Germinal center (tissue), 1 donor: Measurements from ENCODE around the gene DEFB131A.
"Not testable (repeated sequence)": the region's sequence is repeated elsewhere in the genome, so short reads cannot be mapped to it uniquely, and the experiment has no call there.

Source experiments
- DNase-seq: peaks from one replicate; pipeline ENCODE4 v3.0.0; 2012; ENCODE audit warnings: mixed read lengths, low spot score

The DEFB131A gene

DNA sequence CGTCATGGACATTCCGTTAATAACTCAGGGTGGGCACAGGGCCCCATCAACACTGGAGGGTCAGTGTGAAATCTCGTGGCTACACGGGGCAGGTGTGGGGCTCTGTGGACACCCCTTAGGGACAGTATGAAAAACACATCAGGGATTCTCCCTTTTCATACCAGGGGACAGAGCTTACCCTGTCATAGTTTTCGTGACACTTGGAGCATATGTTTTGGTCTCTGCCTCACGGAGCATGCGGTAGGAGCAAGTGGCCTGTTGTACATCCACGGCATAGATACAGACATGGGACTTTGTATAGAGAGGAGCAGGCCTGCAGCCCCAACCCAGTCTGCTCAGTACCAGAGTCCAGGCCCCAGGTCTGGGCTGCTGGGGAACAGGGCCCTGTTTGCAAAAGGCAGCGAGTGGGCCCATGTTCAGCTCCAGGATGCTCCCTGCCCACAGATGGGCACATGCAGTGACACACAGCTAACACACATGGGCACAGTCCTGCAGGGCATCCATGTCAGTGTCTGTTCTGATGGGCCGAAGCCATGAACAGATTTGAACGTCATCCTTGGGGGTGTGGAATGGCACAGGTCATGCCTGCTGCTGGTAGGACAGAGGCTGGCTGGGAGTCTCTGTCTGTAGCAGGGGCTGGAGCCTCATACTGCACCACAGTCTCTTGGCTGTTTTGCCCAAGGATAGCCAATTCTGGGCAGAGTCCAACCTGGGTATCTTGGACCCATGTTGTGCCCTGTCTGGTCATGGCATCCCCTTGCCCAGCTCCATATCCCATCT, 50.2 kb downstream of the DEFB131A start:
- DNase-seq = not testable (repeated sequence)

DNA sequence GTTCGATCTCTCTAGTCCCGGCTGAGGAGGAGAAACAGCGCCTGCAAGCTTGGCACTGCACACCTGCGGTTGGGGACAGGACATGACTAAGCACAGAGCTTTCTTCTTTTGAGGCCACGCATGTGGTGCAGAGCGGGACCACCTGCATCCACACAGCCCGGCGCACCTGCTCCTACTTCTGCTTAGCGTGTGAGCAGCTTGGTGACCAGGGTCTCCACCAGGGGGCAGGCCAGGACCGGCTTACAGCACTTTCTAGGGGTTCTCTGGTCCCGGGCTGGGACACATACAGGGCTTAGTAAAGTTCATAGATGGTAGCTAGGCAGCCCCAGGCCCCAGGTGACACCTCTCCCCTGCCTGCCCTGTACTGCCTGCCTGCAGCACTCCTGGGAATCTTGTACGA, 51.2 kb downstream of the DEFB131A start:
- peak; percentile 14 for DNase-seq

DNA sequence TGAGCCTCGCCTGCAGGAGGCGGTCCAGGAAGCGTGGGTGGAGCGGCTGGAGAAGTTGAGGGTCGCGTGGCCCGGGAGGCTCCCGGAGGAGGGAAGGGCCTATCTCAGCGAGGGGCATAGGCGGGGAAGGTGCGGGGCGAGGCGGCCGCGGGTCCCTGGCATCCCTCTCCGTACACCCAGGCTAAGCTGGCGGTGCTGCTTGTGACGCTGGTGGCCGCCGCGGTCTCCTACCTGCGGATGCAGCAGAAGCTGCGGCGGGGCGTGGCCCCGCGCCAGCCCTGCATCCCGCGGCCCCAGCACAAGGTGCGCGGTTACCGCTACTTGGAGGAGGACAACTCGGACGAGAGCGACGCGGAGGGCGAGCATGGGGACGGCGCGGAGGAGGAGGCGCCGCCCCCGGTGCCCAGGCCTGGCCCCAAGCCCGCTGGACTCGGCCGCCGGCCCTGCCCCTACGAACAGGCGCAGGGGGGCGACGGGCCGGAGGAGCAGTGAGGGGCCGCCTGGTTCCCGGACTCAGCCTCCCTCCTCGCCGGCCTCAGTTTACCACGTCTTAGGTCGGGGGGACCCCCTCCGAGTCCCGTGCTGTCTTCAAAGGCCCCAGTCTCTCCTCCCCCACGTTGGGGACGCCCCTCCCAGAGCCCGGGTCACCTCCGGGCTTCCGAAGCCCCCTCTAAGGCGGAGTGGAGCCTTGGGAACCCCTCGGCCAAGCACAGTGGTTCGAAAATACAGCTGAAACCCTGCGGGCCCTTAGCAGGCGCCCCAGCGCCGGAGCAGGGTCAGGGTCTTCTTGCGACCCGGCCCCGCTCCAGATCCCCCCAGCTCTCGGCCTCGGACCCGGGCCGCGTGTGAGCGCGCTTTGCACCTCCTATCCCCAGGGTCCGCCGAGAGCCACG, 53.6 kb downstream of the DEFB131A start:
- DNase-seq = not testable (repeated sequence)

DNA sequence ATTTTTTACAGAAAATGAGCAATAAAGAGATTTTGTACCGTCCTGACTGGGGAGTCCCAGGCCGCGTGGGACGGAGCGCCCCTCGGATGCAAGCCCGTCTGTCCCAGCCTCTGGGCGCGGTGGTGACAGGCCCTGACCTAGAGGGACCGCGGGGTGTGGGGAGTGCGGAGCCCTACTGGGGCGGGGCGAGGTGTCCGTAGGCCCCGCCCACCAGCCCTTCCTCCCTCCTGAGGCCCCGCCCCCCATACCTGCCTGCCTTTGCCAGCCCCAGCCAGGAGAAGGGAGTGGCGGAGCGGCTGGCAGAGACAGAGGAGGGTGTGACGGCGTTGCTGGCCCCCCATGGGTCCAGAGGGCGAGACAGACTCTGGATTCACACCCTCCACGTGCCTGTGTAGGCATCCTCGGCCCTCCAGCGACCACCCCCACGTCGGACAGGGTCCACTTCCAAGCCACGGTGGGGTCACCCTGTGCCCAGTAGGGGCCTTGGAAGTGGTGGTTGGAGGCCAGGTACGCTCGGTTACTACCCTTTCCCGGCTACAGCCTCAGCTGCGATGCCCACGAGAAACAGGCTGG, 54.3 kb downstream of the DEFB131A start:
- not testable (repeated sequence) for DNase-seq

DNA sequence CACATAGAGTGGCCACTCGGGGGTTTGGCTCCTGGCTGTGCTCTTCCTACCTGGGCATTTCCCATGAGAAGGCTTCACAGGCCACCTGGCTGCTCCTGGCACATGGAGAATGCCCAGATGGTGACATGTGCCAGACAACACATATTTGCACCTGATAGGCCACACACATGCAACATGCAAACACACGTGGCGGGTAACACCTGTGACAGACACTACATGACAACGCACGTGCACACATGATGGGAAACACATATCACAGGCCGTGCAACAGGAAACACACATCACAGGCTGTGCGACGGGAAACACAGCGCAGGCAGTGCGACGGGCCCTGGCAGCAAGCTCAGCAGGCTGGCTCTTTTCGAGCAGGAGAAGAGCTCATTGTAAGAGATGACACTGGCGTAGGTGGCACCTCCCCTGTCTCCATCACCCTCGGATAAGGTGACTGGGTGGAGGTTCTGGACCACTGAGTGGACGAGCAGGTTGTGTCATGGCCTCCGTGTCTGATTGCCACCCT, 55.8 kb downstream of the DEFB131A start:
- DNase-seq = not testable (repeated sequence)
